SK-N-SH treated with all-trans-retinoic acid at 6 μM for 48 hours (cell line): ENCODE results near the gene ADORA1.

Experiments
- ATAC-seq: fragments of 200-7000 bp; cut with Tn5 transposase; 3 replicates; pipeline ENCODE4 v1.9.1; 2020; ENCODE audit warnings: mild to moderate bottlenecking, moderate library complexity
- ARNTL ChIP-seq: fragments of 450-650 bp; formaldehyde crosslinking; IDR thresholded peaks from 2 replicates; pipeline ENCODE4 v1.5.0; 2020; ENCODE audit warnings: low read depth, mild to moderate bottlenecking, moderate library complexity, borderline replicate concordance
- BACH2 ChIP-seq: fragments of 250-450 bp; sonication (Bioruptor Pico); IDR thresholded peaks from 2 replicates; pipeline ENCODE4 v1.9.0; 2021; ENCODE audit warnings: mild to moderate bottlenecking, borderline replicate concordance
- CSDC2 ChIP-seq: fragments of 250-450 bp; sonication (Bioruptor Pico); IDR thresholded peaks from 2 replicates; pipeline ENCODE4 v1.5.0; 2020; ENCODE audit warnings: mild to moderate bottlenecking, moderate library complexity
- ESRRG ChIP-seq: fragments of 250-450 bp; sonication (Bioruptor Pico); IDR thresholded peaks from 2 replicates; pipeline ENCODE4 v1.6.1; 2021; ENCODE audit warnings: mild to moderate bottlenecking
- GLIS3 ChIP-seq: fragments of 250-450 bp; sonication (Bioruptor Pico); IDR thresholded peaks from 2 replicates; pipeline ENCODE4 v1.5.0; 2020; ENCODE audit warnings: mild to moderate bottlenecking, moderate library complexity
- ISL1 ChIP-seq: fragments of 250-450 bp; sonication (Bioruptor Pico); IDR thresholded peaks from 2 replicates; pipeline ENCODE4 v2.1.2; 2022; ENCODE audit warnings: mild to moderate bottlenecking, moderate library complexity
- OSR1 ChIP-seq: fragments of 250-450 bp; sonication (Bioruptor Pico); IDR thresholded peaks from 2 replicates; pipeline ENCODE4 v1.8.0; 2022; ENCODE audit warnings: moderate library complexity, mild to moderate bottlenecking, inconsistent platforms
- TCF4 ChIP-seq: fragments of 250-450 bp; sonication (Bioruptor Pico); IDR thresholded peaks from 2 replicates; pipeline ENCODE4 v1.8.0; 2021; ENCODE audit warnings: mild to moderate bottlenecking, moderate library complexity, borderline replicate concordance
- TOX ChIP-seq: fragments of 250-450 bp; sonication (Bioruptor Pico); IDR thresholded peaks from 2 replicates; pipeline ENCODE4 v1.8.0; 2021; ENCODE audit warnings: mild to moderate bottlenecking, moderate library complexity, borderline replicate concordance
- ZC3H10 ChIP-seq: fragments of 250-450 bp; sonication (Bioruptor Pico); IDR thresholded peaks from 2 replicates; pipeline ENCODE4 v1.5.1; 2021; ENCODE audit warnings: mild to moderate bottlenecking, moderate library complexity
- ZFP3 ChIP-seq: fragments of 250-450 bp; sonication (Bioruptor Pico); IDR thresholded peaks from 2 replicates; pipeline ENCODE4 v1.5.0; 2020; ENCODE audit warnings: mild to moderate bottlenecking, moderate library complexity
- ZFP30 ChIP-seq: fragments of 450-650 bp; formaldehyde crosslinking; IDR thresholded peaks from 2 replicates; pipeline ENCODE4 v1.5.0; 2022; ENCODE audit warnings: mild to moderate bottlenecking, moderate library complexity
- ZNF565 ChIP-seq: fragments of 450-650 bp; formaldehyde crosslinking; conservative IDR thresholded peaks from 2 replicates; pipeline ENCODE4 v1.5.0; 2020; ENCODE audit warnings: low read depth, mild to moderate bottlenecking, moderate library complexity
- ZNF70 ChIP-seq: fragments of 450-650 bp; formaldehyde crosslinking; IDR thresholded peaks from 2 replicates; pipeline ENCODE4 v1.5.0; 2020; ENCODE audit warnings: mild to moderate bottlenecking, moderate library complexity
- TF ChIP-seq, protein P1 (sequence below): fragments of 250-450 bp; sonication (Bioruptor Pico); IDR thresholded peaks from 2 replicates; pipeline ENCODE4 v1.5.1; 2021; ENCODE audit warnings: mild to moderate bottlenecking, moderate library complexity
- TF ChIP-seq, protein P2 (sequence below): fragments of 250-450 bp; sonication (Bioruptor Pico); IDR thresholded peaks from 2 replicates; pipeline ENCODE4 v1.8.0; 2021; ENCODE audit warnings: low read depth, mild to moderate bottlenecking, moderate library complexity, borderline replicate concordance
- TF ChIP-seq, protein P3 (sequence below): fragments of 250-450 bp; sonication (Bioruptor Pico); IDR thresholded peaks from 2 replicates; pipeline ENCODE4 v1.5.0; 2020; ENCODE audit warnings: mild to moderate bottlenecking, moderate library complexity
- TF ChIP-seq, protein P4 (sequence below): fragments of 250-450 bp; sonication (Bioruptor Pico); IDR thresholded peaks from 2 replicates; pipeline ENCODE4 v1.5.1; 2020; ENCODE audit warnings: low read depth, mild to moderate bottlenecking, moderate library complexity

The ADORA1 gene

DNA sequence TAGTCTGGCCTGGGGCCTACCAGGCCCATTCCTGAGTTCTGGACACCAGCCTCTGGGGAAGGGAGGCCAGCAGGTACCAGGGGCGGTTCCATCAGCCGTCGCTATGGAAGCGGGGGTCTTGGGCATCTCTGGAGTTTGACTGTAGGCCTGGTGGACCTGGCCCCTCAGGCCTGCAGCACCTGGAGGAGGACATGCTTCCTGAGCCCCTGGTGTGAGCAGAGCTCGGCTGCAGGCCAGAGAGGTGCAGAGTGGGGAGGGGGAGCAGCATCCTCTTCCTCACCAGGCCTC, 40.3 kb downstream of the ADORA1 start:
- no peak for TF ChIP-seq TOX (CRISPR knock-in tag)
- TF ChIP-seq ZNF70 = no peak
- TF ChIP-seq, protein P1, sequence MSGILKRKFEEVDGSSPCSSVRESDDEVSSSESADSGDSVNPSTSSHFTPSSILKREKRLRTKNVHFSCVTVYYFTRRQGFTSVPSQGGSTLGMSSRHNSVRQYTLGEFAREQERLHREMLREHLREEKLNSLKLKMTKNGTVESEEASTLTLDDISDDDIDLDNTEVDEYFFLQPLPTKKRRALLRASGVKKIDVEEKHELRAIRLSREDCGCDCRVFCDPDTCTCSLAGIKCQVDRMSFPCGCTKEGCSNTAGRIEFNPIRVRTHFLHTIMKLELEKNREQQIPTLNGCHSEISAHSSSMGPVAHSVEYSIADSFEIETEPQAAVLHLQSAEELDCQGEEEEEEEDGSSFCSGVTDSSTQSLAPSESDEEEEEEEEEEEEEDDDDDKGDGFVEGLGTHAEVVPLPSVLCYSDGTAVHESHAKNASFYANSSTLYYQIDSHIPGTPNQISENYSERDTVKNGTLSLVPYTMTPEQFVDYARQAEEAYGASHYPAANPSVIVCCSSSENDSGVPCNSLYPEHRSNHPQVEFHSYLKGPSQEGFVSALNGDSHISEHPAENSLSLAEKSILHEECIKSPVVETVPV (CRISPR knock-in tag) = no peak
- TF ChIP-seq ZC3H10 = no peak
- TF ChIP-seq, all 23 proteins: peak for 0
- ATAC-seq = no peak

DNA sequence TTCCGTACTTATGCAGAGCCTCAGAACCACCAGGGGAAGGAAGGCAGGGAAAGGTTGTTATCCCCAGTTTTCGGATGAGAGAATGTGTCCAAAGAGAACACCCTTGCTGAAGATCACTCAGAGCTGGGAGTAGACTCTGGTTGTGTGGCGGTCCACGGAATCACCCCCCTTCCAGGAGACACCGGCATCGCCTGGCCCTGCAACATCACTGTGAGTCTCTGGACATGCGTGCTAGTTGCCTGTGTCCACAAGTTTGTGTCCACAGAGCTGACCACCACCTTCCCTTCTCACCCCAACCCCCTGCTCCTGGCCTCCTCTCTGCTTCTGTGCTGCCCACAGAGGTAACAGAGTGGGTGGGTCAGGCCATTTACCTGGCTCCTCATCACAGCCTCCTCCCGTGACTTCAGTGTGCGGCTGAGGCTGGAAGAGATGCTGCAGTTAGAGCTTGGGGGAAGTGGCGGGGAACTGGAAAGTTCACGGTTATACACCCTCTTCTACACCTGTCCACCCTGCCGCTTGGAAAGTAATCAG, 40.8 kb downstream of the ADORA1 start:
- no peak for ATAC-seq
- TF ChIP-seq CSDC2 (CRISPR knock-in tag) = no peak
- TF ChIP-seq ZFP3 (CRISPR knock-in tag) = no peak
- no peak for TF ChIP-seq ZNF565 (CRISPR knock-in tag)
- no peak for TF ChIP-seq ISL1
- TF ChIP-seq ESRRG (CRISPR knock-in tag) = no peak

DNA sequence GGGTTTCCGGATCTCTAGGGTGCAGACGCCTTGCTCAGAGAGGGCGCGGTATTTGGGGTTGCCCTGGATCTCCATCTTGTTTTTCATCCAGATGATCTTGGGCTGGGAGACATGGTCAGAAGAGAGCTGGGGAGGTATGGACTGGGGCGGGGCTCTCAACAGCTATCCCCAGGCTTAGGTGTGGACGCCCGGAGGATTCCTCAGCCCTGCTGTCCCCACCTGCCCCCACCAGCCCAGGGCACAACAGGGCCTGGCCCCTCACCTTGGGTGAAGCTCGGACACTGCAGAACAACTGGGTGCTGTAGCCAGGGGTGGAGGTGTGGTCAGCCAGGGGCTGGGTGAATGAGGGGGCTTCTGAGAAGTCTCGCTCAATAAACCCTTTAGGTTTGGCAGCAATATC, 41.5 kb downstream of the ADORA1 start:
- ATAC-seq = no peak

DNA sequence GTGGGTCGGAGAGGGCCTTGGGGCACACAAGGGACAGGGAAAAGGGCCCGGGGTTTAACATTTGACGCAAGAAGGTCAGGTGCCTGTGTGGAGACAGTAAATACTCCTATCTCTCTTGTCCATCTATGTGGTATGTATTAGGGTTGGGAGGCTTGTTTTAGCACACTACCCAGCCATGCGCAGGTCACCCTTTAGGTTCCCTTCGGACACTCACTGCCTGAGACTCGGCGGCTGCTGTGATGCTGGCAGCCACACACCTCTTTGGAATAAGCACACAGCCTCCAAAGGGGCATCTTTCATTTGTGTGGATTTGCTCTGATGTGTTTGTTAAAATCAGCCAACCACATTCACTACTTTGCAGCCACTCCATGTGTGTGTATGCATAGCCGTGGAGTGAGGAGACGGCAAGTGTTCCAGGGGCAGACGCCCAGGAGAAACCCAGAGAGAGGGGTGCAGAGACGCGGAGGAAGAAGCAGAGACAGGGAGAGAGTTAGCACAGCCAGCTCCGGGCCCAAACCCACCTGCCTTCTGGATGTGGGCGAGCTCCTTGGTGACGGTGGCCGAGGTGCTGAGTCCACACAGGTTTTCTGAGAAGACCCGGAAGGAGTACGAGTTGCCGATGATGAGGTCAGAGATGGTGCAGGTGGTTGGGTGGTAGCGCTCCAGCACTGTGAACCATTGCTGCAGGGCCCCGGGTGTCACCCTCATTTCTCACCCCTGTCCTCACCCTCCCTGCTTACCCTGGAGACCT, 42.4 kb downstream of the ADORA1 start:
- ATAC-seq = no peak
- TF ChIP-seq GLIS3 (CRISPR knock-in tag) = no peak

More for the DNA sequence above, 41.5 kb downstream of the ADORA1 start:
- TF ChIP-seq, protein P1 (CRISPR knock-in tag) = no peak
- TF ChIP-seq ARNTL (CRISPR knock-in tag) (no peak), BACH2 (CRISPR knock-in tag) (no peak), ZC3H10 (no peak), ZFP30 (CRISPR knock-in tag) (no peak), TCF4 (no peak)
- TF ChIP-seq, protein P2, sequence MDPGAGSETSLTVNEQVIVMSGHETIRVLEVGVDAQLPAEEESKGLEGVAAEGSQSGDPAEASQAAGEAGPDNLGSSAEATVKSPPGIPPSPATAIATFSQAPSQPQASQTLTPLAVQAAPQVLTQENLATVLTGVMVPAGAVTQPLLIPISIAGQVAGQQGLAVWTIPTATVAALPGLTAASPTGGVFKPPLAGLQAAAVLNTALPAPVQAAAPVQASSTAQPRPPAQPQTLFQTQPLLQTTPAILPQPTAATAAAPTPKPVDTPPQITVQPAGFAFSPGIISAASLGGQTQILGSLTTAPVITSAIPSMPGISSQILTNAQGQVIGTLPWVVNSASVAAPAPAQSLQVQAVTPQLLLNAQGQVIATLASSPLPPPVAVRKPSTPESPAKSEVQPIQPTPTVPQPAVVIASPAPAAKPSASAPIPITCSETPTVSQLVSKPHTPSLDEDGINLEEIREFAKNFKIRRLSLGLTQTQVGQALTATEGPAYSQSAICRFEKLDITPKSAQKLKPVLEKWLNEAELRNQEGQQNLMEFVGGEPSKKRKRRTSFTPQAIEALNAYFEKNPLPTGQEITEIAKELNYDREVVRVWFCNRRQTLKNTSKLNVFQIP (CRISPR knock-in tag) = no peak

DNA sequence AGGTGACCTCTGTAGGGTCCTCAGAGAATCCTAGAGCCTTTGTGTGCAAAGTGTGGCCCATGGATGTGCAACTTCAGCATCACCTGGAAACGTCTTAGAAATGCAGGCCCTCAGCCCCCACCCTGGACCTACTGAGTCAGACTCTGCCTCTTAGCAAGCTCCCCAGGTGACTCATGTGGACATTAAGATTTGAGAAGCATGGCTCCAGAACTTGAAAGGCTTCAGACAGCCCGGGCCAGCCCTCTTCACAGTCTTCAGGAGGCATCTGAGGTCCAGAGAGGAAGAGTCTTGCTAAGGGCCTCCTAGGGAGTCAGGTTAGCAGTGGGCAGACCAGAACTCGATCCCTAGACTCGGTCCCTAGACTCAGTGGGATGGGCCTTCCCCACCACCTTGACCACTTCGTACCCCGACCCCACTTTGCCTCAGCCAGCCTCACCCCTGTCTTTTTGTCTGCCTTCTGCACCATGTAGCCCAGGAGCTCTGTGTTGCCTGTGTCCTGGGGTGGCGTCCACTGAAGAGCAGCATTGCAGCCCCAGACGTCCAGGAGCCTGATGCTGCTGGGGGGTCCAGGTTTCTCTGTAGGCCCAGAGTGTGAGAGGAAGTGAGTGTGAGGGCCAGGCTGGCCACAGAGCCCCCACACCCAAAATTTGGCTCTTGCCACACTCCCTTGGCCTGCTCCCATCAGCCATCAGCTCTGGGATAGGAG, 43.3 kb downstream of the ADORA1 start:
- no peak for TF ChIP-seq ZNF565 (CRISPR knock-in tag)
- TF ChIP-seq, protein P2 (CRISPR knock-in tag) = no peak
- no peak for TF ChIP-seq BACH2 (CRISPR knock-in tag)
- TF ChIP-seq OSR1 (CRISPR knock-in tag) = no peak
- no peak for TF ChIP-seq ZNF70
- TF ChIP-seq, protein P3, sequence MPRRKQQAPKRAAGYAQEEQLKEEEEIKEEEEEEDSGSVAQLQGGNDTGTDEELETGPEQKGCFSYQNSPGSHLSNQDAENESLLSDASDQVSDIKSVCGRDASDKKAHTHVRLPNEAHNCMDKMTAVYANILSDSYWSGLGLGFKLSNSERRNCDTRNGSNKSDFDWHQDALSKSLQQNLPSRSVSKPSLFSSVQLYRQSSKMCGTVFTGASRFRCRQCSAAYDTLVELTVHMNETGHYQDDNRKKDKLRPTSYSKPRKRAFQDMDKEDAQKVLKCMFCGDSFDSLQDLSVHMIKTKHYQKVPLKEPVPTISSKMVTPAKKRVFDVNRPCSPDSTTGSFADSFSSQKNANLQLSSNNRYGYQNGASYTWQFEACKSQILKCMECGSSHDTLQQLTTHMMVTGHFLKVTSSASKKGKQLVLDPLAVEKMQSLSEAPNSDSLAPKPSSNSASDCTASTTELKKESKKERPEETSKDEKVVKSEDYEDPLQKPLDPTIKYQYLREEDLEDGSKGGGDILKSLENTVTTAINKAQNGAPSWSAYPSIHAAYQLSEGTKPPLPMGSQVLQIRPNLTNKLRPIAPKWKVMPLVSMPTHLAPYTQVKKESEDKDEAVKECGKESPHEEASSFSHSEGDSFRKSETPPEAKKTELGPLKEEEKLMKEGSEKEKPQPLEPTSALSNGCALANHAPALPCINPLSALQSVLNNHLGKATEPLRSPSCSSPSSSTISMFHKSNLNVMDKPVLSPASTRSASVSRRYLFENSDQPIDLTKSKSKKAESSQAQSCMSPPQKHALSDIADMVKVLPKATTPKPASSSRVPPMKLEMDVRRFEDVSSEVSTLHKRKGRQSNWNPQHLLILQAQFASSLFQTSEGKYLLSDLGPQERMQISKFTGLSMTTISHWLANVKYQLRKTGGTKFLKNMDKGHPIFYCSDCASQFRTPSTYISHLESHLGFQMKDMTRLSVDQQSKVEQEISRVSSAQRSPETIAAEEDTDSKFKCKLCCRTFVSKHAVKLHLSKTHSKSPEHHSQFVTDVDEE (CRISPR knock-in tag) = no peak
- TF ChIP-seq, protein P1 (CRISPR knock-in tag) = no peak
- no peak for TF ChIP-seq ZFP3 (CRISPR knock-in tag)
- no peak for TF ChIP-seq ESRRG (CRISPR knock-in tag)
- no peak for TF ChIP-seq ARNTL (CRISPR knock-in tag)
- TF ChIP-seq, protein P4, sequence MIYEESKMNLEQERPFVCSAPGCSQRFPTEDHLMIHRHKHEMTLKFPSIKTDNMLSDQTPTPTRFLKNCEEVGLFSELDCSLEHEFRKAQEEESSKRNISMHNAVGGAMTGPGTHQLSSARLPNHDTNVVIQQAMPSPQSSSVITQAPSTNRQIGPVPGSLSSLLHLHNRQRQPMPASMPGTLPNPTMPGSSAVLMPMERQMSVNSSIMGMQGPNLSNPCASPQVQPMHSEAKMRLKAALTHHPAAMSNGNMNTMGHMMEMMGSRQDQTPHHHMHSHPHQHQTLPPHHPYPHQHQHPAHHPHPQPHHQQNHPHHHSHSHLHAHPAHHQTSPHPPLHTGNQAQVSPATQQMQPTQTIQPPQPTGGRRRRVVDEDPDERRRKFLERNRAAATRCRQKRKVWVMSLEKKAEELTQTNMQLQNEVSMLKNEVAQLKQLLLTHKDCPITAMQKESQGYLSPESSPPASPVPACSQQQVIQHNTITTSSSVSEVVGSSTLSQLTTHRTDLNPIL (CRISPR knock-in tag) = no peak
- ATAC-seq = no peak
